DMS114 treated with DMSO at 0.1 percent for 48 hours (cell line): Measurements from ENCODE around the gene ZNF701.
A peak's percentile ranks its signal among the peaks of the same experiment; 100 is the strongest.
"Not testable (repeated sequence)": the region's sequence is repeated elsewhere in the genome, so short reads cannot be mapped to it uniquely, and the experiment has no call there.

Experiments used
- DNase-seq: peaks from one replicate; lab custom pipeline; 2025; ENCODE audit not compliant: unreplicated experiment; lab: John Stamatoyannopoulos, UW

The ZNF701 gene

DNA sequence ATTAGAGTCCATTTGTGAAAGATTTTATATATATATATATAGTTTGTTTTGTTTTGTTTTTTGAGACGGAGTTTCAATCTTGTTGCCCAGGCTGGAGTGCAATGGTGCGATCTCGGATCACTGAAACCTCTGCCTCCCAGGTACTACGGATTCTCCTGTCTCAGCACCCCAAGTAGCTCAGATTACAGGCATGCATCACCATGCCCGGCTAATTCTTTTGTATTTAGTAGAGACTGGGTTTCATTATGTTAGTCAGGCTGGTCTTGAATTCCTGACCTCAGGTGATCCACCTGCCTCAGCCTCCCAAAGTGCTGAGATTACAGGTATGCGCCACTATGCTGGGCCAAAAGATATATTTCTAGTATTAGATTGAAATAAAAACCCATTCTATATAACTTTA lies 4.0 kb upstream of the ZNF701 start:
- DNase-seq: no peak

DNA sequence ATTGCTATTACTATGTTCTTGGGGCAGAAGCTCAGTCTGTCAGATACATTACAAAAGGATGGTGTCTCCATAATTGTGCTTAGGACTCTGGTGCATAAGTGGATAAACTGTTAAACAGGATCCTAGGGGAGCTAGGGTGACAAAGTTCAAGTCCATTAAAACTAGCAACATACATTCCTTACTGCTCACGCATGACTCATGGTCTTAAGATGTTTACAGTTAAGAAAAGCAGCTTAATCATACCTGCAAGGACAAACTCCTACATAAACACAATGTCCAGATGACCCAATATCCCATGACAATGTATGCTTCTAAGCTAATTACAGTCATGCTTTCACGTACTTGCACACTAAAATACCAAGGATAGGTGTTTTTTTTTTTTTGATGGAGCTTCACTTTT lies 3.5 kb upstream of the ZNF701 start:
- DNase-seq: no peak

DNA sequence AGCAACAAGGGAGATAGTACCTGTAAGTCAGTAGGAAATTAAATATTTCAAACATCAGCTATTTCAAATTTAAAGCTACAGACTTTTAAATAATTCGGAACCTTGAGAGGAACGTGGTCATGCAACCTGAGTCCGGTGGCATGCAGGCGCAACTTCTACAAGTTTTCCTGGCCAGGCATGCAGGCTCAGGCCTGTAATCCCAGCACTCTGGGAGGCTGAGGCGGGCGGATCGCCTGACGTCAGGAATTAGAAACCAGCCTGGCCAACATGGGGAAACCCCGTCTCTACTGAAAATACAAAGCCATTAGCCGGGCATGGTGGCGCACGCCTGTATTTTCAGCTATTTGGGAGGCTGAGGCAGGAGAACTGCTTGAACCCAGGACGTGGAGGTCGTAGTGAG lies 2.2 kb upstream of the ZNF701 start:
- no peak for DNase-seq

DNA sequence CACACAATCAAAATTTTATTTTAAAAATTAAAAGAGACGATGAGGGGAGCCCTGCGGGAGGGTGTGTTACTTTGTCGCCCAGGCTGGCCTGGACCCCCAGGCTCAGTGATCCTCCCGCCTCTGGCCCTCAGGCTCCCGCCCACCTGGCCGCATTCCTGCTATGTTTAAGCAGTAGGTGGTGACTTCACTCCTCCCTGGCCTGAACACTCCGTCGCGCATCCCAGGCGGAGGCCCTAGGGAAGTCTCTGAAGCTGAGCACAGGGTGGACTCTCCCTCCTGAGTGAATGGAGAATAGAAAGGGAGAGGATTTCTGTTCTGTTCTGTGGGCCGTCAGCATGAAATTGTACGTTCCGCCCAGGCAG lies 468 bp upstream of the ZNF701 start:
- not testable (repeated sequence) for DNase-seq

DNA sequence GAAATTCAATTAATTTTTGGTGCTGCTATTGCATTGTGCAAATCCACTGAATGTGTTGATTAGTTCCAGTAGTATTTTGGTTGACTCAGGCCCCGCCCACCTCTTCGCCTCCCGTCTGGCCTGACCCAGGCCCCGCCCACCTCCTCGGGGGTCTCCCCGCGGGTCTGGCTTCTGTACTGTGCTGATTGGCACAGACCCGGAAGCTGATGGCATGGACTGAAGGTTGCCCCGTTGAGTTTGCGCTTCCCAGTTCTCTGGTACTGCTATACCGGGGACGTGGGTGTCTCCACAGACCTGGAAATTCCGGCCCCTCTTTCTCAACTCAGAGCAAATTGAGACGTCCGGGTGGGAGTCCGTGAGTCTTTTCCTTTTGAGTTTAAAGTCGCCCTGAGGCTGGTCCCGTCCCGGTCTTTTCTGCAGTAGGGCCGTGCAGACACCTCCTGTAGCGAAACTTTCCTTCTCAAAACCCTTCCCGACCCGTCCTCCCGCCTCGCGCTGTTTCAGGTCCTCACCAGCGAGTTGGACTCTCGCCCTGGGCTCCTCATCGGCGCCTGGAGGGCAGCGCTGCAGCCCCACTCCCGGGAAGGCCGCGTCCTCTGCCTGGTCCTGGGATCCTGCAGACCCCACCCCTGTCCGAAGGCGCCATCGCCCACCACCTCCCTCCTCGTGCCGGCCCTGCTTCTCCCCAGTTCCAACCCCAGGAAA lies 14.8 kb downstream of the ZNF701 start:
- no peak for DNase-seq

DNA sequence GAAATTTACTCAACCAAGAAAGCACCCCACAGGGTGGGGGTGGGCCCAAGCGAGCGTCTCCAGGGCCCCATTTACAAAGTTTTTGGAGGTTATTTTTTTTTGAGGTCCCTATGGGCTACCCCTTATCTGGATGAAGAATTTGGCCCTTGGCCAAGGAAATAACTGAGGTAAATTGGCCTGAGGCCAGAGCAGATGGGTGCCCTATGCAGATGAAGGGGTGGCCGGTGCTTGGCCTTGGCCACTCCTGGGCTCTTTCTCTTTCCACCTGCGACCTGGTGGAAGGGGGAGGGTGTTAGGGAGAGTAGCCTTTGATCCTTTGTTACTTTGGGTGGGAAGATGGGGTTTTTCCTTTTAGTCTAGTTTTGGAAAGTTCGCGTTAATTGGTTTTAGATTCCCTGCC lies 15.5 kb downstream of the ZNF701 start:
- DNase-seq: no peak

DNA sequence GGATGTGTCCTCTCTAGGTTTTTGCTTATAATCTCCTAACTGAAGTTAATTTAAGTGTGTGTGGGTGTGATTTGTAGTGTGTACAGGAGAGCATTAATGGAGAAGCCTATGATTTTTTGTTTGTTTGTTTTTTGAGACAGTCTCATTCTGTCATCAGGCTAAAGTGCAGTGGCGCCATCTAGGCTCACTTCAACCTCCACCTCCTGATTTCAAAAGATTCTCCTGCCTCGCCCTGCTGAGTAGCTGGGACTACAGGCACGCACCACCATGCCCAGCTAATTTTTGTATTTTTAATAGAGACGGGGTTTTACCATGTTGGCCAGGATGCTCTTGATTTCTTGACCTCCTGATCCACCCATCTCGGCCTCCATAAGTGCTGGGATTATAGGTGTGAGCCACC lies 20.6 kb downstream of the ZNF701 start:
- DNase-seq: no peak

DNA sequence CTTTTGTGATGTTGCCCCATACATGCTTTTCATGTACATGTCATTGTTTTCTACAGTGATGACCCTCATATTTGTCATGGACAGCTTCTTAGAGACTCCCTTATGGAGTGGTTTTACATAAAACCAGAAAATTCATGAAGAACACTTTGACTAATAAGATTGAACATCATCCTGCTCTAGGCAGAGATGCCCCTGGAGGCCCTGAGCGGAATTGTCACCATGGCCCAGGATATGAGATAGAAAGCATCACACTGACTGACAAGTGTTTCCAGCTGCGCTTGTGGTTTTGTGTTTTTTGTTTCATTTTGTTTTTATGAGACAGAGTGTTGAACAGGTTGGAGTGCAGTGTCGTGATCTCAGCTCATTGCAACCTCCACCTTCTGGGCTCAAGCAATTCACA lies 22.2 kb downstream of the ZNF701 start:
- no peak for DNase-seq

DNA sequence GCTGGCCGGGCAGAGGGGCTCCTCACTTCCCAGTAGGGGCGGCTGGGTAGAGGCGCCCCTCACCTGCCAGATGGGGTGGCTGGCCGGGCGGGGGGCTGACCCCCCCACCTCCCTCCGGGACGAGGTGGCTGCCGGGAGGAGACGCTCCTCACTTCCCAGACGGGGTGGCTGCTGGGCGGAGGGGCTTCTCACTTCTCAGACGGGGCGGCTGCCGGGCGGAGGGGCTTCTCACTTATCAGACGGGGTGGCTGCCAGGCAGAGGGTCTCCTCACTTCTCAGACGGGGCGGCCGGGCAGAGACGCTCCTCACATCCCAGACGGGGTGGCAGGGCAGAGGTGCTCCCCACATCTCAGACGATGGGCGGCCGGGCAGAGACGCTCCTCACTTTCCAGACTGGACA lies 23.4 kb downstream of the ZNF701 start:
- DNase-seq: not testable (repeated sequence)

DNA sequence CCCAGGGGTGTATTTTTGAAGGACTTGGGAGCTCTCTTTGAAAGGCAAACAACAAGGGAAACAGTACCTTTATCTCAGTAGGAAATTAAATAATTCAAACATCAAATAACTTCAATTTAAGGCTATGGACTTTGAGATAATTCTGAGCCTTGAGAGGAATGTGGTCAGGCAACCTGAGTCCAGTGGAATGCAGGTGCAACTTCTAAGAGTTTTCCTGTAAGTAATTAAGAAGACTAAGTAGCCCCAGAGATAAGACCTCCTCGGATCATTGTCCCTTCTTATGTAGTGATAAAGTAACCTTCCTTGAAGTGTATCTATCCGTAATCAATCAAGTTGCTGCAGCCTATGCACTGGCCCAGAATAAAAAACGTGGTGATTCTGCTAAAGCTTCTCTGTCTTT lies 29.2 kb downstream of the ZNF701 start:
- no peak for DNase-seq

DNA sequence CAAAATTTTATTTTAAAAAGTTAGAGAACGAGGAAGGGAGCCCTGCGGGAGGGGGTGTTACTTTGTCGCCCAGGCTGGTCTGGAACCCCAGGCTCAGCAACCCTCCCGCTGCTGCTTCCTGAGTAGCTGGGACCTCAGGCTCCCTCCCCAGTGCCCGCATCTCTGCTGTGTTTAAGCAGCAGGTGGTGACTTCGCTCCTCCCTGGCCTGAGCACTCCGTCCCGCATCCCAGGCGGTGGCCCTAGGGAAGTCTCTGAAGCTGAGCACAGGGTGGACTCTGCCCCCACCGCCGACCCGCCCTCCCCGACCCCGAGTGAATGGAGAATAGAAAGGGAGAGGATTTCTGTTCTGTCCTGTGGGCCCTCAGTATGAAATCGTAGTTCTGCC lies 30.5 kb downstream of the ZNF701 start:
- DNase-seq: no peak

DNA sequence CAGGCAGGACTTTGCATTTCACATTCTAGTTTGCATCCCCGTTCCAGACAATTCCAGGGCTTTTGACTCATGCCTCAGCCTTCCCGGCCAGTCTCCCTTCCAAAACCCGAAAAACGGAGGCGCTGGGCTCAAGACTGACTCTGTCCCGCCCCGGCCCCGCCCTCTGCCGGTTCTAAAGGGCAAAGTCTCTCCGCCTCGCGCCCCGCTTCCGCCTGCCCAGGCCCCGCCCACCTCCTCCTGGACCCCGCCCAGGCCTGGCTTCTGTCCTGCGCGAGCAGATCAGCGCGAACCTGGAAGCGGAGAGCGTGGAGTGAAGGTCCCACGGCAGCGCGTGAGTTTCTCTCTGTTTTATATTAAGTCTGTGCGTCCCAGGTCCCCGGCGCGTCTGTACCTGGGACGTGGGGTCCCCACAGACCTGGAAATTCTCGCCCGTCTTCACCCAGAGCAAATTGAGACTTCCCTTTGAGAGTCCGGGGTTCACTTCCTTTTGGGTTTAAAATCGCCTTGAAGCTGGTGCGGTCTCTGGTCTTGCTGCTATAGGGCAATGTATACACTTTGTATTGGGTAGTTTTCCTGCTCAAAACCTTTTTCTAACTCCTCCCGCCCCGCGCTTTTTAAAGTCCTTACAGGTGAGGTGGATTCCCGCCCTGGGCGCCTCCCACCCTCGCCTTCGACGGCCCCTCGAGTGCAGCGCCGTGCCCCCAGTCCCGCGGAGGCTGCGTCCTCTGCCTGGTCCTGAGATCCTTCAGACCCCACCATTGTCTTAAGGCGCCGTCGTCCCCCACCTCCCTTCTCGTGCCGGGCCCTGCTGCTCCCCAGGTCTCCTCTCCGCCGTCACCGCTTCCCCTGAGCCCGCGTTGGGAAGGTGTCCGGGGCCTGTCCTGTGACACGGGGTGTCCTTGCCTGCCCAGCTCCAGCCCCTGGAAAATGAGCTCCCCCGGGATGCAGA lies 31.2 kb downstream of the ZNF701 start:
- DNase-seq: peak; percentile 81

DNA sequence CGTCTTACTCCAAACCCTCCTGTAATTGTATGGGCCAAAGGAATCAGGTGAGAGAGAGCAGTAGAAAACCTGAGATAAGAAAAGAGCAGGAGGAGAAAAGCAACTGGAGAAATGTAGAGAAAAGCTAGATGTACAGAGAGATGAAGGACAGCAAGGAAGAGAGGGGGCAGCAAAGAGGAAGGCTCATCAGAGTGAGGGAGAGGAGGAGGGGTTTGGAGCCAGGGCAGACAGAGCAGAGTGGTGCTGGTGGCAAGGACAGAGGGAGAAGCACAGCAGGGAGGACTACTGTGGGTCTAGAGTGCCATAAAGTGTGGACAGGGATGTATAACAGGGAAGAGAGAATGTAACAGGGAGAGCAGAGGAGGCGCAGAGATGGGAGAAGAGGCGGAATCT lies 31.9 kb downstream of the ZNF701 start:
- DNase-seq: peak; percentile 32

DNA sequence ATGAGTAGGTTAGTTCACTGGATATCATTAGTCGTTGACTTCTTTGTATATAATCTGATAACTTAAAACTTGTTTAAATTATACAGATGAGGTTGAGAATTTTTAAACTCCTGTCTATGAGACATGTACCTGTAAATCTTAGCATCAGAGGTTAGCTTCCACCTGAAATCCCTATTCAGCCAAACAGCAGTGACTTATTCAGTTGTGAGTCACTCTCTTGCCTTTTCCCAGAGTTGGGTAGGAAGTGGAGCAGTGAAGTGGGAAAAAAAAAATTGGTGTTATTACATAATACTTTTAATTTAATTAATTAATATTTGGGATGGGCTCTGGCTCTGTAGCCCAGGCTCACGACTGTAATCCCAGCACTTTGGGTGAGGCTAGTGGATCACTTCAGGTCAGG lies 32.9 kb downstream of the ZNF701 start:
- DNase-seq: no peak

DNA sequence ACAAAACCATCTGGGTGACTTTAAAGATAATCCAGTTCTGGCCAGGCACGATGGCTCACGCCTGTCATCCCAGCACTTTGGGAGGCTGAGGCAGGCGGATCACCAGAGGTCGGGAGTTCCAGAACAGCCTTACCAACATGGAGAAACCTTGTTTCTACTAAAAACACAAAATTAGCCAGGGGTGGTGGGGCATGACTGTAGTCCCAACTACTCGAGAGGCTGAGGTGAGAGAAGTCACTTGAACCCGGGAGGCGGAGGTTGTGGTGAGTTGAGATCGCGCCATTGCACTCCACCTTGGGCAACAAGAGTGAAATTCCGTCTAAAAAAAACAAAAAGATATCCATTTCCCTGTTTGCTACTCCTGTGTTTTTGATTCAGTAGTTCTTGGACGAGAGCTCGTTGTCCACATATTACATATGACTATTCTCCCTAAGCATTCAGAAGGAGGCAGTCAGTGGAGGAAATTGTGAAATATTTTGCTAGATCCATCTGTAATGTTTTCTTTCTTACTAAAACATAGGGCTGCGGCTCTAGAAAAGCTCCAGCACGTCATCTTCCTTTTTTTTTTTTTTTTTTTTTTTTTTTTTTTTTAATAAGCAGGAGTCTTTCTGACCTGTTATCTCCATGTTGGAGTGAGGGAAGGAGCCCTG lies 33.6 kb downstream of the ZNF701 start:
- no peak for DNase-seq

DNA sequence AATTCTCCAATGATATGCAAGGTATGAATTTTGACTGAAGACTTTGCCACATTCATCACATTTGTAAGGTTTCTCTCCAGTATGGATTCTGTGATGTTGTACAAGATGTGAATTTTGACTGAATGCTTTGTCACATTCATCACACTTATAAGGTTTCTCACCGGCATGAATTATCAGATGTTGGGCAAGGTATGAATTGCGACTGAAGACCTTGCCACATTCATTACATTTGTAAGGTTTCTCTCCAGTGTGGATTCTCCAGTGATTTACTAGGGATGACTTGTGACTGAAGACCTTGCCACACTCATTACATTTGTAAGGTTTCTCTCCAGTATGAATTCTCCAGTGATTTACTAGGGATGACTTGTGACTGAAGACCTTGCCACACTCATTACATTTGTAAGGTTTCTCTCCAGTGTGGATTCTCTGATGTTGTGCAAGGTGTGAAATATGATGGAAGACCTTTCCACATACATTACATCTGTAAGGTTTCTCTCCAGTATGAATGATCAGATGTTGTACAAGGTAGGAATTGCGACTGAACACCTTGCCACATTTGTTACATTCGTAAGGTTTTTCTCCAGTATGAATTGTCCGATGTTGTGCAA lies 43.3 kb downstream of the ZNF701 start:
- no peak for DNase-seq

DNA sequence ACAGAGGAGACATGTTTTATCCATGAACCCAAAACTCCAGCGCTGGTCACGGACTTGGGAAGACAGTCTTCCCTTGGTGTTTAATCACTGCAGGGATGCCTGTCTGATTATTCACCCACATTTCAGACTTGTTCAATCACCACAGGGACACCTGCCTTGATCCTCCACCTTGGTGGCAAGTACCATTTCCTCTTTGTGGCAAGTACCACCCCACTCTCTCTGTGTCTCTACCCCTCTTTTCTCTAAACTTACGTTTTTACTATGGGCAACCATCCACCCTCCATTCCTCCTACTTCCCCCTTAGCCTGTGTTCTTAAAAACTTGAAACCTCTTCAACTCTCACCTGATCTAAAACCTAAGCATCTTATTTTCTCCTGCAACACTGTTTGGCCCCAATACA lies 51.3 kb downstream of the ZNF701 start:
- no peak for DNase-seq

DNA sequence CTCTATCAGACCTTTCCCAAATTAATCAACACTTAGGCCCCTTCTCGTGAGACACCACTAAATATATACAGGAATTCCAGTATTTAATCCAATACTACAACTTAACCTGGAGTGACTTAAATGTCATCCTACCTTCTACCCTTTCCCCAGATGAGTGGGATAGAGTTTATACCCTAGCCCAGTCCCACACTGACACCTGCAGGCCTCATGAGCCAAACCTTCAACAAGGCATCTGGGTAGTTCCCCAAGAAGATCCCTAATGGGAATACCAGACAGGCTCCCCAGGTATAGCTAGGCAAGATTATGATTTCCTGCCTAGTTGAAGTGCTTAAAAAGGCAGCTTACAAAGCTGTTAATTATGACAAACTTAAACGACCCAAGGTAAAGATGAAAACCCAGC lies 52.2 kb downstream of the ZNF701 start:
- no peak for DNase-seq

DNA sequence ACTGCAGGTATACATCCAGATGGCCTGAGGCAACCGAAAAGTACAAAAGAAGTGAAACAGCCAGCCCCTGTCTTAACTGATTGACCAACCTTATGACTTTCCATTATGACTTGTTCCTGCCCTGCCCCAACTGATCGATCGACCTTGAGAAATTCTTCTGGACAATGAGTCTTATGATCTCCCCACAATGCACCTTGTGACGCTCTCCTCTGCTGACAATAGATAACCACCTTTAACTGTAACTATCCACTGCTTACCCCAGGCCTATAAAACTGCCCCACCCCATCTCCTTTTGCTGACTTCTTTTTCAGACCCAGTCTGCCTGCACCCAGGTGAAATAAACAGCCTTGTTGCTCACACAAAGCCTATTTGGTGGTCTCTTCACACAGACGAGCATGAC lies 56.8 kb downstream of the ZNF701 start:
- DNase-seq: no peak

DNA sequence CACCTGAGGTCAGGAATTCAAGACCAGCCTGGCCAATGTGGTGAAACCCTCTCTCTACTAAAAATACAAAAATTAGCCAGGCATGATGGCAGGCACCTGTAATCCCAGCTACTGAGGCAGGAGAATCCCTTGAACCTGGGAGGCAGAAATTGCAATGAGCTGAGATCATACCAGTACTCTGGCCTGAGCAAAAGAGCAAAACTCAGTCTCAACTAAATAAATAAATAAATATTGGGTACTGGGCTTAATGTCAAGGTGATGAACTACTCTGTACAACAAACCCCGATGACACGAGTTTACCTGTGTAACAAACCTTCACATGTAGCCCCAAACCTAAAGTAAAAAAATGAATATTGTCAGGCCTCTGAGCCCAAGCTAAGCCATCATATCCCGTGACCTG lies 57.4 kb downstream of the ZNF701 start:
- DNase-seq: not testable (repeated sequence)

DNA sequence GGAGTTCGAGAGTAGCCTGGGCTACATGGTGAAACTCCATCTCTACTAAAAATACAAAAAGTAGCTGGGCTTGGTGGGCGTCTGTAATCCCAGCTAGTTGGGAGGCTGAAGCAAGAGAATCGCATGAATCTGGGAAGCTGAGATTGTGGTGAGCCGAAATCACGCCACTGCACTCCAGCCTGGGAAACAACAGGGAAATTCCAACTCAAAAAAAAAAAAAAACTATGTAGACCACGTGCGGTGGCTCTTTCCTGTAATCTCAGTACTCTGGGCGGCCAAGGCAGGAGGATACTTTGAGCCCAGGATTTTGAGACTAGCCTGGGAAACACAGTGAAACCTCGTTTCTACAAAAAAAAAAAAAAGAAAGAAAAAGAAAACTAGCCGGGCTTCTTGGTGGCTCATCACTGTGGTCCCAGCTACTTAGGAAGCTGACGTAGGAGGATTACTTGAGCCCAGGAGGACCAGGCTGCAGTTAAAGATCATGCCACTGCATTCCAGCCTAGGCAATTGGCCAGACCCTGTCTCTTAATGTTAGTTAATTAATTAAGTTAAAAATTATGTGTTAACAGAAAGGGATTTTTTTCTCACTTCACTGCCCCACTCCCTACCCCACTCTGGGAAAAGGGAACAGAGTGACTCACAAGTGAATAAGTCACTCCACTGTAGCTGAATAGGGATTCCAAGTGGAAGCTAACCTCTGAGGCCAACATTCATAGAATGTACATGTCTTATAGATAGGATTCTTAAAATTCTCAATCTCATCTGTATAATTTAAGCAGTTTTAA lies 65.9 kb downstream of the ZNF701 start:
- DNase-seq: no peak
